Measurements from ENCODE around the gene DGKH.

Gene DGKH

GRCh38 chr13:42027286-42027685, 21.2 kb upstream of the DGKH start:
- H3K4me3 ChIP-seq (ENCODE audit: low read length, poor library complexity, severe bottlenecking) = no peak overlapping the region
- no peaks in the 10 kb centered on the region for H3F3A ChIP-seq (ENCODE audit: low read depth)
- H3K36me3 ChIP-seq (ENCODE audit: insufficient read depth, low read length) = no peaks in the 10 kb centered on the region
- no peaks in the 10 kb centered on the region for H3K27me3 ChIP-seq (ENCODE audit: insufficient read depth, low read length, poor library complexity, severe bottlenecking)
- H3K9ac ChIP-seq (ENCODE audit: low read depth, low read length, poor library complexity, severe bottlenecking) = no peak overlapping the region
- H3K9me3 ChIP-seq (ENCODE audit: insufficient read depth, low read depth, low read length) = no peaks in the 10 kb centered on the region
- no peak for TF ChIP-seq EZH2phosphoT487 (IDR thresholded peaks at IDR 0.05; ENCODE audit: borderline replicate concordance)
- no peak for TF ChIP-seq CTCF (conservative IDR thresholded peaks at IDR 0.05; ENCODE audit: low read length)
- H3K4me2 ChIP-seq (ENCODE audit: low read depth, low read length, poor library complexity, severe bottlenecking) = no peak overlapping the region
- no peaks in the 10 kb centered on the region for H3K4me1 ChIP-seq (ENCODE audit: insufficient read depth, low read length, poor library complexity, severe bottlenecking)
- no peaks in the 10 kb centered on the region for H4K20me1 ChIP-seq (ENCODE audit: insufficient read depth, low read length, poor library complexity, severe bottlenecking)
- no peaks in the 10 kb centered on the region for H3K9me2 ChIP-seq (replicated peaks; ENCODE audit: low read depth, low read length)
- H3K79me2 ChIP-seq (ENCODE audit: insufficient read depth, low read length) = no peaks in the 10 kb centered on the region
- H2AFZ ChIP-seq (ENCODE audit: low read length) = no peak overlapping the region

GRCh38 chr13:42028113-42028799, 20.2 kb upstream of the DGKH start:
- H3K9ac ChIP-seq (ENCODE audit: low read depth, low read length, poor library complexity, severe bottlenecking) = no peak overlapping the region
- H3K79me2 ChIP-seq (ENCODE audit: insufficient read depth, low read length) = no peaks in the 10 kb centered on the region
- no peak overlapping the region for H3K4me3 ChIP-seq (ENCODE audit: low read length, poor library complexity, severe bottlenecking)
- H4K20me1 ChIP-seq (ENCODE audit: insufficient read depth, low read length, poor library complexity, severe bottlenecking) = no peaks in the 10 kb centered on the region
- H3K4me2 ChIP-seq (ENCODE audit: low read depth, low read length, poor library complexity, severe bottlenecking) = no peak overlapping the region
- no peak for TF ChIP-seq CTCF (conservative IDR thresholded peaks at IDR 0.05; ENCODE audit: low read length)
- no peaks in the 10 kb centered on the region for H3K27me3 ChIP-seq (ENCODE audit: insufficient read depth, low read length, poor library complexity, severe bottlenecking)
- H3K4me1 ChIP-seq (ENCODE audit: insufficient read depth, low read length, poor library complexity, severe bottlenecking) = no peaks in the 10 kb centered on the region
- H3K9me3 ChIP-seq (ENCODE audit: insufficient read depth, low read depth, low read length) = no peaks in the 10 kb centered on the region
- H3F3A ChIP-seq (ENCODE audit: low read depth) = no peaks in the 10 kb centered on the region
- H2AFZ ChIP-seq (ENCODE audit: low read length) = 0 out of 2 replicates have a peak overlapping the region, but pooled peaks have one; percentile 4
- no peaks in the 10 kb centered on the region for H3K36me3 ChIP-seq (ENCODE audit: insufficient read depth, low read length)
- no peaks in the 10 kb centered on the region for H3K9me2 ChIP-seq (replicated peaks; ENCODE audit: low read depth, low read length)

- no peaks in the 10 kb centered on the region for H3K27me3 ChIP-seq (ENCODE audit: insufficient read depth, low read length, poor library complexity, severe bottlenecking)
- no peak overlapping the region for H3K4me3 ChIP-seq (ENCODE audit: low read length, poor library complexity, severe bottlenecking)
- no peaks in the 10 kb centered on the region for H4K20me1 ChIP-seq (ENCODE audit: insufficient read depth, low read length, poor library complexity, severe bottlenecking)
- no peak overlapping the region for H2AFZ ChIP-seq (ENCODE audit: low read length)
- peaks cover 3% of the 10 kb centered on the region for H3K79me2 ChIP-seq (ENCODE audit: insufficient read depth, low read length)
- H3K4me2 ChIP-seq (ENCODE audit: low read depth, low read length, poor library complexity, severe bottlenecking) = no peak overlapping the region
- H3K4me1 ChIP-seq (ENCODE audit: insufficient read depth, low read length, poor library complexity, severe bottlenecking) = peaks cover 7% of the 10 kb centered on the region
- no peaks in the 10 kb centered on the region for H3K9me3 ChIP-seq (ENCODE audit: insufficient read depth, low read depth, low read length)
- no peaks in the 10 kb centered on the region for H3F3A ChIP-seq (ENCODE audit: low read depth)
- no peak overlapping the region for H3K9ac ChIP-seq (ENCODE audit: low read depth, low read length, poor library complexity, severe bottlenecking)
- H3K9me2 ChIP-seq (replicated peaks; ENCODE audit: low read depth, low read length) = no peaks in the 10 kb centered on the region
- H3K36me3 ChIP-seq (ENCODE audit: insufficient read depth, low read length) = no peaks in the 10 kb centered on the region
- TF ChIP-seq EZH2phosphoT487 (IDR thresholded peaks at IDR 0.05; ENCODE audit: borderline replicate concordance) (no peak), CTCF (conservative IDR thresholded peaks at IDR 0.05; ENCODE audit: low read length) (no peak)
These were observed 12.4 kb upstream of the DGKH start for GRCh38 chr13:42035905-42036521.
